Erythroblast (primary cell): ENCODE data around the gene BMPER.

Source experiments
- DNase-seq, 2 experiments: peaks; one replicate each; lab custom pipeline; 2025; lab: John Stamatoyannopoulos, UW
- GATA1 ChIP-seq: IDR thresholded peaks from 2 replicates; pipeline ENCODE4 v1.6.1; 2011; ENCODE audit warnings: low read depth, mild to moderate bottlenecking, control low read depth, low read length, moderate library complexity
- POLR2A ChIP-seq: IDR thresholded peaks from 2 replicates; pipeline ENCODE4 v1.6.1; 2011; ENCODE audit warnings: mild to moderate bottlenecking, low read length

The BMPER gene

GRCh38 chr7:34139086-34139485 lies 233.7 kb downstream of the BMPER start:
- no peak for DNase-seq
- TF ChIP-seq GATA1 (no peak), POLR2A (no peak)

- no peak for TF ChIP-seq POLR2A
- TF ChIP-seq GATA1 = no peak
- DNase-seq = no peak
Measured at GRCh38 chr7:34140066-34140465, 234.7 kb downstream of the BMPER start.

- no peak for TF ChIP-seq POLR2A
- no peak for TF ChIP-seq GATA1
- DNase-seq = no peak
Measured at GRCh38 chr7:34143402-34143801, 238.1 kb downstream of the BMPER start.

- DNase-seq = no peak
Measured at GRCh38 chr7:34145603-34146002, 240.3 kb downstream of the BMPER start.

GRCh38 chr7:34153656-34154270 lies 248.4 kb downstream of the BMPER start:
- TF ChIP-seq POLR2A = no peak
- no peak for DNase-seq

More at GRCh38 chr7:34145603-34146002, 240.3 kb downstream of the BMPER start:
- no peak for TF ChIP-seq POLR2A
- no peak for TF ChIP-seq GATA1

- no peak for DNase-seq
- no peak for TF ChIP-seq GATA1
- TF ChIP-seq POLR2A = no peak
Measured at GRCh38 chr7:34155220-34155908, 250.0 kb downstream of the BMPER start.

- TF ChIP-seq POLR2A = no peak
- no peak for TF ChIP-seq GATA1
- no peak for DNase-seq
Measured at GRCh38 chr7:34156336-34156735, 251.0 kb downstream of the BMPER start.

GRCh38 chr7:34157137-34157536 lies 251.8 kb downstream of the BMPER start:
- no peak for DNase-seq
- TF ChIP-seq POLR2A = no peak
- no peak for TF ChIP-seq GATA1

- TF ChIP-seq POLR2A (no peak), GATA1 (no peak)
- DNase-seq = peak in 1 of 2 experiments; percentile 1
Measured at GRCh38 chr7:34158368-34159153, 253.2 kb downstream of the BMPER start.

GRCh38 chr7:34160261-34160752 lies 255.0 kb downstream of the BMPER start:
- TF ChIP-seq GATA1 (no peak), POLR2A (no peak)
- DNase-seq = no peak

- DNase-seq = no peak
- TF ChIP-seq GATA1 (no peak), POLR2A (no peak)
Measured at GRCh38 chr7:34162027-34162565, 256.8 kb downstream of the BMPER start.

- DNase-seq = no peak
- TF ChIP-seq POLR2A = no peak
- TF ChIP-seq GATA1 = no peak
Measured at GRCh38 chr7:34162677-34163076, 257.3 kb downstream of the BMPER start.

- no peak for TF ChIP-seq GATA1
- no peak for TF ChIP-seq POLR2A
- no peak for DNase-seq
Measured at GRCh38 chr7:34163956-34164355, 258.6 kb downstream of the BMPER start.
